ENCODE measurements around the gene LRWD1. TPM values are rescaled to one million over a fixed set of nuclear protein-coding genes. Genes with fewer than 3 reads are reported as not detected.

The LRWD1 gene
- total and polyA plus RNA-seq, 2 of the 13 experiments (the other 11 are each of a cell fraction or from before 2014, with no cell fraction given), result 8.5 to 16.3 TPM

GRCh38 chr7:102421706-102422240, 43.0 kb upstream of the LRWD1 start:
- no peak for FAIRE-seq
- H3K4me1 ChIP-seq (ENCODE audit: insufficient read depth, low read length), result no peaks in the 10 kb centered on the region
- no peak overlapping the region for H3K4me2 ChIP-seq (ENCODE audit: low read depth, low read length)
- in situ Hi-C loops (cut with HindIII; ENCODE audit: extremely low pct_ligation_motif_present, low pct_unique_long_range_greater_than_20kb), result no loop called here
- H3K27ac ChIP-seq (ENCODE audit: extremely low read length, insufficient read depth, low read length), result no peak overlapping the region
- H3K36me3 ChIP-seq (replicated peaks in 1 of 2; ENCODE audit: control insufficient read depth in 1 of 2, insufficient read depth in 2 of 2, low read length in 2 of 2), result peaks cover 28 to 81% of the 10 kb centered on the region in 2 experiments
- no TSS peak for BruUV-seq (replicated peaks)
- TF ChIP-seq GPBP1L1 (CRISPR knock-in tag; IDR thresholded peaks at IDR 0.05), result no peak
- TF ChIP-seq ZFP82 (CRISPR knock-in tag; IDR thresholded peaks at IDR 0.05; ENCODE audit: borderline replicate concordance), result no peak
- no peak for TF ChIP-seq SYNCRIP (IDR thresholded peaks at IDR 0.05; ENCODE audit: insufficient read depth, low read depth, low read length)
- no peak for TF ChIP-seq MZF1 (CRISPR knock-in tag; IDR thresholded peaks at IDR 0.05; ENCODE audit: borderline replicate concordance)
- TF ChIP-seq THAP7 (CRISPR knock-in tag; IDR thresholded peaks at IDR 0.05), result no peak
- TF ChIP-seq SAP130 (CRISPR knock-in tag; IDR thresholded peaks at IDR 0.05; ENCODE audit: low read depth), result no peak
- TF ChIP-seq DDIT3 (CRISPR knock-in tag; IDR thresholded peaks at IDR 0.05), result no peak
- TF ChIP-seq ZBTB46 (CRISPR knock-in tag; IDR thresholded peaks at IDR 0.05; ENCODE audit: borderline replicate concordance), result no peak
- TF ChIP-seq PRPF4 (IDR thresholded peaks at IDR 0.05; ENCODE audit: low read depth, low read length, poor library complexity, severe bottlenecking), result no peak
- POLR2A ChIA-PET, result no interaction called here
- CTCF ChIA-PET (ENCODE audit: low intra/inter-chr PET ratio, low total read pairs), result no interaction called here
- H3K27me3 ChIP-seq (ENCODE audit: control insufficient read depth in 1 of 2, insufficient read depth in 2 of 2, low read length in 2 of 2), result no peaks in the 10 kb centered on the region
- no peak overlapping the region for H3K9ac ChIP-seq (ENCODE audit: insufficient read depth, low read depth, low read length)
- no peak overlapping the region for H2AFZ ChIP-seq (ENCODE audit: low read length)
- H3K9me3 ChIP-seq (ENCODE audit: low read length), result no peaks in the 10 kb centered on the region
- no peak for DNase-seq (ENCODE audit: low spot score)
- ATAC-seq, result no peak
- WGBS (ENCODE audit: low lambda C conversion rate), result 98% methylated on average over 10 of the region's 10 CpGs
- no peaks in the 10 kb centered on the region for H4K20me1 ChIP-seq (ENCODE audit: insufficient read depth, low read length)
- H3K4me3 ChIP-seq (replicated peaks in 1 of 3; ENCODE audit: insufficient read depth in 1 of 3, low read depth in 2 of 3, low read length in 3 of 3), result no peak overlapping the region
- intact Hi-C loops (cut with micrococcal nuclease; ENCODE audit: unreplicated experiment), result no loop called here
- H3K79me2 ChIP-seq (ENCODE audit: insufficient read depth, low read length), result no peaks in the 10 kb centered on the region
